Lung (tissue), 12 donors: ENCODE measurements around the gene SIL1. TPM values are rescaled to one million over a fixed set of nuclear protein-coding genes. Genes with fewer than 3 reads are reported as not detected.

ENCODE experiments used
- ATAC-seq: fragments of 200-7000 bp; cut with Tn5 transposase; one replicate; pipeline ENCODE4 v1.9.1; 2020; ENCODE audit warnings: moderate number of reproducible peaks; ENCODE audit not compliant: insufficient read depth, low FRiP score
- DNase-seq, 3 donors: peaks; one replicate each; pipeline ENCODE4 v3.0.0-alpha.2; 2013 to 2017
- H3K27ac ChIP-seq, 2 donors: one replicate each; pipeline ENCODE4 v1.5.1; 2013; ENCODE audit warnings: mild to moderate bottlenecking in 2 of 2, moderate library complexity in 2 of 2, control low read depth in 1 of 2, inconsistent platforms in 1 of 2, low read depth in 1 of 2, low read length in 1 of 2
- H3K27me3 ChIP-seq, 3 donors: one replicate each; pipeline ENCODE4 v1.5.1; 2013; ENCODE audit warnings: low read length in 2 of 3; ENCODE audit not compliant: control insufficient read depth in 3 of 3, insufficient read depth in 3 of 3
- H3K36me3 ChIP-seq, 4 donors: one replicate each; pipeline ENCODE4 v1.5.1; 2013; ENCODE audit warnings: low read length in 4 of 4, mild to moderate bottlenecking in 1 of 4, moderate library complexity in 1 of 4; ENCODE audit not compliant: control insufficient read depth in 4 of 4, insufficient read depth in 4 of 4
- H3K4me1 ChIP-seq, 5 donors: one replicate each; pipeline ENCODE4 v1.5.1; 2013; ENCODE audit warnings: low read length in 5 of 5, mild to moderate bottlenecking in 2 of 5, moderate library complexity in 1 of 5; ENCODE audit not compliant: control insufficient read depth in 5 of 5, insufficient read depth in 5 of 5
- H3K4me3 ChIP-seq: one replicate; pipeline ENCODE4 v1.5.1; 2013; ENCODE audit warnings: mild to moderate bottlenecking, control low read depth, moderate library complexity
- H3K9ac ChIP-seq, 2 donors: one replicate each; pipeline ENCODE4 v1.5.1; 2013; ENCODE audit warnings: low read length in 2 of 2, control low read depth in 1 of 2; ENCODE audit not compliant: insufficient read depth in 1 of 2
- H3K9me3 ChIP-seq, 4 donors: one replicate each; pipeline ENCODE4 v1.5.1; 2013; ENCODE audit warnings: low read length in 3 of 4, mild to moderate bottlenecking in 1 of 4, moderate library complexity in 1 of 4; ENCODE audit not compliant: control insufficient read depth in 4 of 4, insufficient read depth in 3 of 4
- WGBS, 2 donors: extraction: QIAGEN DNeasy Blood & Tissue Kit; methylation state at CpG; one replicate each; pipeline ENCODE4 v1.1.7; 2013; 5-methylcytosine and 5-hydroxymethylcytosine counted together
- polyA plus RNA-seq, 2 donors: library from polyadenylated mRNA; stranded (reverse); fragments of 200-250 nt; gene quantifications; one replicate each; pipeline ENCODE4 v1.2.1, GENCODE V29; 2013
- total RNA-seq, 2 donors: library from RNA; depleted of rRNA in 1 of 2; stranded (reverse); fragments of >200 nt in 1 of 2; gene quantifications; one replicate each; pipeline ENCODE4 v1.2.1, GENCODE V29; 2014 to 2021
- TF ChIP-seq, protein P1 (sequence below): IDR thresholded peaks from 2 replicates; pipeline ENCODE4 v1.5.1; 2012; ENCODE audit warnings: mild to moderate bottlenecking; ENCODE audit errors: control extremely low read depth, extremely low read depth
- donor health status: control.
- donor health status: control.
- donor health status: Bipolar disorder and iron deficiency.
- donor health status: healthy.
- donor health status: DM: yes; HTN: yes; CAD: no.

SIL1 gene
- total and polyA plus RNA-seq, 4 donors, result 38.5 to 109 (median 78.4) TPM

DNA sequence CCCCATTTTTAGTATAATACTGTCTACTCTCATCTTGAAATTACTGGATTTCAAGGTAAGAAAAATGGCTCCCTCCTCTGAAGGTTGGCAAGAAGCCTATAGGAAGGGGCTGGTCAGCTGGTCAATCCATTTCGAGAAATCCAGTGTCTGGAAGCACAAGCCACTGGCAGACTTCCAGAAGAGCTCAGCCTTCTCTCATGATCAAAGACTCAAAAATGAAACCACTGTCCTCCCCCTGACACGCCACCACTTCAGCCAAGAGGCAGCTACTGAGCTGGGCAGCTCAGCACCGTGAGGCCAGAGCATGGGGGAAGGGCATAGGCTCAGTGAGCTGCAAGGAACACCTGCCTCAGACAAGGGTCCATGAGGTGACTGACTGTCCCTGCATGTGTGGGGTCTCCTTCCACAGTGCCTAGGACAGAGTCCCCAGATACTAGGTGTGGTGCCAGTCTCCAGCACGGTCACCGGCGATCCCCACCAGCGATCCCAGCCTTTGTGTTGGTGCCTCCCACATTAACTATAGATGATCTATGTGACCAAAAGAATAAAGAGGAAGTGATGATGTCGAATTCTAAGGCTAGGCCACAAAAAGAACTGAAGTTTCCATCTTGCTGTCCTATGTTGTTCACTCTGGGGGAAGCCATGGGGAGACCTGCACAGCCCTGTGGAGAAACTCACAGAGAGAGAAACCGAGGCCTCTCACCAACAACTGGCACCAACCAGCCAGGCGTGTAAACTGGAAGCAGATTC, 222.9 kb downstream of the SIL1 start:
- Histone ChIP-seq H3K9ac (peak overlapping the region in 1 of 2 donors; percentile 27), H3K4me3 (no peak overlapping the region), H3K27ac (peak overlapping the region; percentile 50 to 84), H3K4me1 (peaks cover 6 to 17% (median 9%) of the 10 kb centered on the region in 5 donors), H3K27me3 (no peaks in the 10 kb centered on the region), H3K36me3 (no peaks in the 10 kb centered on the region), H3K9me3 (peaks cover 0 to 1% (median 0%) of the 10 kb centered on the region in 4 donors)
- 75 to 78% methylated on average over 10 of the region's 10 CpGs for whole genome bisulfite sequencing, 2 donors
- ATAC-seq (peak; percentile 43), DNase-seq (peak; percentile 78 to 90 (median 81))
- TF ChIP-seq, protein P1, sequence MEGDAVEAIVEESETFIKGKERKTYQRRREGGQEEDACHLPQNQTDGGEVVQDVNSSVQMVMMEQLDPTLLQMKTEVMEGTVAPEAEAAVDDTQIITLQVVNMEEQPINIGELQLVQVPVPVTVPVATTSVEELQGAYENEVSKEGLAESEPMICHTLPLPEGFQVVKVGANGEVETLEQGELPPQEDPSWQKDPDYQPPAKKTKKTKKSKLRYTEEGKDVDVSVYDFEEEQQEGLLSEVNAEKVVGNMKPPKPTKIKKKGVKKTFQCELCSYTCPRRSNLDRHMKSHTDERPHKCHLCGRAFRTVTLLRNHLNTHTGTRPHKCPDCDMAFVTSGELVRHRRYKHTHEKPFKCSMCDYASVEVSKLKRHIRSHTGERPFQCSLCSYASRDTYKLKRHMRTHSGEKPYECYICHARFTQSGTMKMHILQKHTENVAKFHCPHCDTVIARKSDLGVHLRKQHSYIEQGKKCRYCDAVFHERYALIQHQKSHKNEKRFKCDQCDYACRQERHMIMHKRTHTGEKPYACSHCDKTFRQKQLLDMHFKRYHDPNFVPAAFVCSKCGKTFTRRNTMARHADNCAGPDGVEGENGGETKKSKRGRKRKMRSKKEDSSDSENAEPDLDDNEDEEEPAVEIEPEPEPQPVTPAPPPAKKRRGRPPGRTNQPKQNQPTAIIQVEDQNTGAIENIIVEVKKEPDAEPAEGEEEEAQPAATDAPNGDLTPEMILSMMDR, result no peak

GRCh38 chr5:138974227-138975063, 223.7 kb downstream of the SIL1 start:
- peaks cover 6 to 17% (median 9%) of the 10 kb centered on the region in 5 donors for H3K4me1 ChIP-seq

DNA sequence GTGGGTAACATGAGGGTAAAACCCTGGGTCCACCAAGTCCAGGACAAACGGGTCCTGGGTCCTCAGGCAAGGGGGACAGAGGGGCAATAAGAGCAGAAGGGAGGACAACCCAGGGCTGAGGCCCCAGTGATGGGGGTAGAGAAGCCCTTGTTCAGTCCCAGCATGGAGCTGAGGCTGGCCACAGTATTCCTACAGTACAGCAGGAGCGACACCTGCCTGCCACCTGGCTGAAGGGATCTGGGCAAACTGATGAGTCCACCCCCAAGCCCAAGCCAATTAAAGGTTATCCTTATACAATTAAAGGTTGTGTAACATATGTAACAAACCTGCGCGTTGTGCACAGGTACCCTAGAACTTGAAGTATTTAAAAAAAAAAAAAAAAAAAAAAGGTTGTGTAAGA, 225.3 kb downstream of the SIL1 start:
- Histone ChIP-seq H3K27ac (peak overlapping the region; percentile 9 to 11), H3K36me3 (no peaks in the 10 kb centered on the region), H3K4me3 (no peak overlapping the region), H3K9me3 (peaks cover 0 to 1% (median 0%) of the 10 kb centered on the region in 4 donors), H3K9ac (no peak overlapping the region), H3K27me3 (no peaks in the 10 kb centered on the region), H3K4me1 (peaks cover 6 to 17% (median 15%) of the 10 kb centered on the region in 5 donors)
- ATAC-seq, result no peak
- no peak for DNase-seq
- 83 to 97% methylated on average over 4 of the region's 4 CpGs for WGBS, 2 donors
- TF ChIP-seq, protein P1, result no peak

More at GRCh38 chr5:138974227-138975063, 223.7 kb downstream of the SIL1 start:
- ATAC-seq (peak; percentile 58), DNase-seq (peak; percentile 63 to 77 (median 72))
- peak overlapping the region in 1 of 2 donors; percentile 67 for H3K9ac ChIP-seq
- peaks cover 0 to 1% (median 0%) of the 10 kb centered on the region in 4 donors for H3K9me3 ChIP-seq
- no peak overlapping the region for H3K4me3 ChIP-seq
- peak overlapping the region; percentile 68 to 84 for H3K27ac ChIP-seq
- TF ChIP-seq, protein P1, result no peak
- no peaks in the 10 kb centered on the region for H3K36me3 ChIP-seq
- WGBS, 2 donors, result 47 to 58% methylated on average over 8 of the region's 8 CpGs
- H3K27me3 ChIP-seq, result no peaks in the 10 kb centered on the region
